AG10803 (cell line): ENCODE measurements around the gene NUAK1.

Experiments
- DNase-seq: peaks from one replicate; pipeline ENCODE4 v3.0.0; 2010; ENCODE audit warnings: low read depth
- H3K4me3 ChIP-seq: 2 replicates; pipeline ENCODE4 v1.5.1; 2011; ENCODE audit warnings: mild to moderate bottlenecking, low read length, control low read depth
- TF ChIP-seq, protein P1 (sequence below): conservative IDR thresholded peaks from 2 replicates; pipeline ENCODE4 v1.5.1; 2011; ENCODE audit warnings: mild to moderate bottlenecking, low read length, control low read depth, inconsistent platforms

NUAK1 gene

DNA sequence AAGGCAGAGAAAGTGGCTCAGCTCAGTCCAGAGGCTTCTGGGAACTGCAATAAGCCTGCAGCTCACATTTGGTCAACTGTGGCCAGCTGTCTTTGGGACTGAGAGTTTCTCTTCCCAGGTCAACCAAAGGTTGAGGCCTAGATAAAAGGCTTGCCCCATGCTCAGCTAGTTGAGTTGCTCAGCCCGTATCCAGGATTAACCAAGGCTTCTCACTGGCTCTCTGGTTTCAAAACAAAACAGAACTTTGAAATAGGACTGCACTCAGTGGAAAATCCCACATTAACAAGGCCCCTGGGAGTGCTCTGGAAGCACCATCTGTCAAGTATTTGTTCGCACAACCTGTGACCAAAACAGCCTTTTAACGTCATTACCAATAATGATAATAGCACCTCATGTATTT is 40.3 kb upstream of the NUAK1 start:
- DNase-seq = peak; percentile 61
- H3K4me3 ChIP-seq = no peak overlapping the region
- TF ChIP-seq, protein P1, sequence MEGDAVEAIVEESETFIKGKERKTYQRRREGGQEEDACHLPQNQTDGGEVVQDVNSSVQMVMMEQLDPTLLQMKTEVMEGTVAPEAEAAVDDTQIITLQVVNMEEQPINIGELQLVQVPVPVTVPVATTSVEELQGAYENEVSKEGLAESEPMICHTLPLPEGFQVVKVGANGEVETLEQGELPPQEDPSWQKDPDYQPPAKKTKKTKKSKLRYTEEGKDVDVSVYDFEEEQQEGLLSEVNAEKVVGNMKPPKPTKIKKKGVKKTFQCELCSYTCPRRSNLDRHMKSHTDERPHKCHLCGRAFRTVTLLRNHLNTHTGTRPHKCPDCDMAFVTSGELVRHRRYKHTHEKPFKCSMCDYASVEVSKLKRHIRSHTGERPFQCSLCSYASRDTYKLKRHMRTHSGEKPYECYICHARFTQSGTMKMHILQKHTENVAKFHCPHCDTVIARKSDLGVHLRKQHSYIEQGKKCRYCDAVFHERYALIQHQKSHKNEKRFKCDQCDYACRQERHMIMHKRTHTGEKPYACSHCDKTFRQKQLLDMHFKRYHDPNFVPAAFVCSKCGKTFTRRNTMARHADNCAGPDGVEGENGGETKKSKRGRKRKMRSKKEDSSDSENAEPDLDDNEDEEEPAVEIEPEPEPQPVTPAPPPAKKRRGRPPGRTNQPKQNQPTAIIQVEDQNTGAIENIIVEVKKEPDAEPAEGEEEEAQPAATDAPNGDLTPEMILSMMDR = no peak

DNA sequence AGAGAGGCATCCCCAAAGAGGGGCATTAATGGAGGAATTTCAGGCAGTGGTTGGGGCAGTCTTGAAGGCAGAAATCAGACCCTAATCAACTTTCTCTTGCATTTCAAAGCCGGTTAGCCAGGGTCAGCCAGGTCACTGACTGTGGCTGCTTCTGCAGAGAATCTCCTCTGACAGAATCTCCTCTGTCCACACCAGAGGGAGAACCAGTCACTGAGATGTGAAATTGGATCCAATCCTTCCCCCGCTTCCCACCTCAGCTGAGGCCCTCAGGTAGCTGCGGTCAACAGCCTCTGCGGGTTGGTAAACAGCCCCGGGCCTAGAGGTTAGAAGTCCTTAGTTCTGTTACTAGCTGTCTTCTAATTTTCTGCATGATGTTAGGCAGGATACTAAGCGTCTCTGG is 39.8 kb upstream of the NUAK1 start:
- DNase-seq = no peak
- TF ChIP-seq, protein P1 = no peak
- H3K4me3 ChIP-seq = no peak overlapping the region

DNA sequence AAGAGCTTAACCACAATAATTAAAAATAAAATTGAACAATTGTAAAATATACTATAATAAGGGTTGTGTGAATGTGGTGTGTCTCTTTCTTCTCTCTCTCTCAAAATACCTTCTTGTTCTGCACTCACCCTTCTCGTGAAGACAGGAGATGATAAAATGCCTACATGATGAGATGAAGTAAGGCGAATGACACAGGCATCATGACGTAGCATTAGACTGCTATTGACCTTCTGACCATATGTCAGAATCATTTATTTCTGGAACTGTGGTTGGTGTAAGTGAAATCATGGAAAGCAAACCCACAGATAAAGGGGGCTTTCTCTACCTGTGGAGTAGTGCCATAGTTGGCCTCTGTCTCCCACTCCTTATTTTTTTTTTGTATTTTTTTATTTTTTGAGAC is 37.8 kb upstream of the NUAK1 start:
- TF ChIP-seq, protein P1 = no peak
- H3K4me3 ChIP-seq = no peak overlapping the region
- no peak for DNase-seq

DNA sequence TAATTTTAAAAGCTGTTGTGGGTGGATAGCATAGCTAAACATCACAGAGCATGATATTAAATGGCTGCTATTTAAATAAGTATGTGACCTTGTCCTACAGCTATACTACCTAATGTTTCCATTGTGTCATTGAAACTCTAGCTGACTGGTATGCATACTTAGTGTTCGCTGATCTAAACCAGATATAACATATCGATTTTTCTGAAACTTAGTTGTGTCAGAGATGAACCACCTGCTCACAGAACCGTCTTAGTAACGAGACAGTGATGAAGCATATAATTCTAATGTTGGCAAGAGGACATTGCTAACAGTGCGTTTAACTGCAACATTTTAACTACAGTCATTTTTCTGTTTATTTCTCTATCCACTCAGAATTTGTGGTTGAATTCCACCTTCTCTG is 36.1 kb upstream of the NUAK1 start:
- DNase-seq = no peak
- H3K4me3 ChIP-seq = no peak overlapping the region
- TF ChIP-seq, protein P1 = no peak

DNA sequence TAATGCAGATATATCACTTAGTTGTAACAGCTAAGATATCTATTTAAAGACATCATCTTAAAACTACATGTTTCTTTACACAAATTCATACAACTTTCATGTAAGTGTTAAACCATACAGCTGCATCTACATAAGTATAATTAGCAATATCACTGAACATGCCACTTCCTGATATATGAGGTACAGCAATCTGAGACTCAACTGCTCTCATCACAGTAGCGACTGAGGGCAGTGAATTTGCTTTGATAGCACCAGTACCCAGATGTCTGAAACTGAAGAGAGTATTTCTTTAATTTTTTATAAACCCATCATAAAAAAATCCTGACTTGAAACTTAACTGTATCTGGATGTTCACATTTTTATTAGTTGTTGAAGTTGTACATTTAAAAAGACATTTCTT is 34.7 kb upstream of the NUAK1 start:
- TF ChIP-seq, protein P1 = no peak
- DNase-seq = no peak
- no peak overlapping the region for H3K4me3 ChIP-seq

DNA sequence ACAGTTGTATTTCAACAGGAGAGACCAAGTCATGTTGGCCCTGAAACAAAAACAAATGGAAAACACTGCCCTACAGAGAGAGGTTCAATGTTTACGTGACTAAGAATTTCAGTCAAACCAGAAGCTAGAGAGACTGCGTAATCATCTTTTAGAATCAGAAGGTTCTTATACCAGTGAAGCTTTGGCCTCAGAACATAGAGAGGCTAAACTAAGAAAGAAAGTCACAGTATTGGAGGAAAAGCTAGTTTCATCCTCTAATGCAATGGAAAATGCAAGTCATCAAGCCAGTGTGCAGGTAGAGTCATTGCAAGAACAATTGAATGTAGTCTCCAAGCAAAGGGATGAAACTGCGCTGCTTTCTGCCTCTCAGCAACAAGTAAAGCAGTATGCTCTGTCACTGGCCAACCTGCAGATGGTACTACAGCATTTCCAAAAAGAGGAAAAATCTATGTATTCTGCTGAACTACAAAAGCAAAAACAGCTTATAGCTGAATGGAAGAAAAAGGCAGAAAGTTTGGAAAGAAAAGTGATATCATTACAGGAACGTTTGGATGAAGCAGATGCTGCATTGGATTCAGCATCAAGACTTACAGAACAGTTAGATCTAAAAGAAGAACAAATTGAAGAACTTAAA is 32.5 kb upstream of the NUAK1 start:
- H3K4me3 ChIP-seq = no peak overlapping the region
- TF ChIP-seq, protein P1 = peak; percentile 45
- peak; percentile 35 for DNase-seq

DNA sequence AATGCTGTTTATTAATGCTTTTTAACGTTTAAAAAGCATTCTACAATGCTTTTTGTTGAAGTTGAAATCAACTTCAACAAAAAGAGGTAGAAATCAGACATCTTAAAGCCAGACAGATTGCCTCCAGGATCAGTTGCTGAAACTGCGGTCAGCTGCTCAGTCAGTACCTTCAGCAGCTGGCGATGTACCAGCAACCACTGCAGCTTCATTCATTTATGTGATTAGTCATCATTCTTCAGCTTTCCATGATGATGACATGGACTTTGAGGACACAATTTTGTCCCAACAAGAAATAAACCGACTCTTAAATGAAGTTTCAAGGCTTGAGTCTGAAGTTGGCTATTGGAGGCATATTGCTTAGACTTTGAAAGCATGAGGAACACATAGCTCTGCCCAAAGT is 31.5 kb upstream of the NUAK1 start:
- peak; percentile 91 for DNase-seq

More for the DNA sequence above, 31.5 kb upstream of the NUAK1 start:
- H3K4me3 ChIP-seq = no peak overlapping the region
- TF ChIP-seq, protein P1 = no peak
